Measurements from ENCODE around the gene DAB2IP.

The DAB2IP gene

GRCh38 chr9:121703014-121703734, 51.7 kb downstream of the DAB2IP start:
- no peak for DNase-seq (ENCODE audit: low spot score)

- DNase-seq (ENCODE audit: low spot score): no peak
These were observed 52.8 kb downstream of the DAB2IP start for GRCh38 chr9:121704281-121704680.

- DNase-seq (ENCODE audit: low spot score): no peak
These were observed 54.8 kb downstream of the DAB2IP start for GRCh38 chr9:121706149-121706750.

DNA sequence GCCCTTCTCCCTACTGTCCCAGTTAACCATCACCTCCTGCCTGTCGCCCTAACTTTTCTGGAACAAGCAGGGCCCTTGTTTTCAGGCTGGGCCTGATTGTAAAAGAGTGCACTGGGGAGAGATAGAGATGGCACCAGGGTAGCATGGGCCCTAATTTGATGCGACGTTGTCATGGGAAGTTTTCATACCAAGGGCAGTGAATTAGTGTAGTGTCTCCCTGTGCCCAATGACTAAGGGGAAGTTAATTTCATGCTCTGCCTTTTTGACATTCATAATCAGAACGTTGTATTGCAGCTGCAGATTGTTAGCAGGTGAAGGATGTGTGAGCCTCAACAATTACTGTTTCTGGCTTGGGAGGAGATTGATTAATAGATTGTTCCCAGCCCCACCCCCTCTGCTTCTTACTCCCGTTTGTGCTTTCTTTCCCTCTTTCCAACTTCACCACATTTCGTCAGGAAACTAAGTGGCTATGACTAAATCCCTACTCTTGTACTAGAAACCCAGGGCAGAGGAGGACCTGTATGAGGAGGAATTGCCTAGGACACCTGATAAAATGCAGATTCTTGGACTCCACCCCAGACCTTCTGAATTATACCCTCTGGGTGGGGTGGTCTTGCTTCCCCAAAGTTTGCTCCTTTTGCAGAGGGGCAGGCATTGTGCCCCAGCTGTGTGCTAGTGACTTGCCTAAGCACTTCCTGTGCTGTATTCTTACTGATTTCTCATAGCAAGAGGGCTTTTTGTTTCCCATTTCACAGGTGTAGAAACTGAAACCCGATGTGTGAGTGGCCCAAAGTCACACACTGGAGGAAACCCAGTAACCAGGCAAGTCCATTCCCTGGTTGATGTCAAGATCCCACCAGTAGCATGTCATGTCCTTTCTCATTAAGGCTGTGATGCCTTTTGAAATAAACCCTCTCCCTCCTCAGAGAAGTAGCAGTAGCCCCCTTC, 56.3 kb downstream of the DAB2IP start:
- no peak for DNase-seq (ENCODE audit: low spot score)

DNA sequence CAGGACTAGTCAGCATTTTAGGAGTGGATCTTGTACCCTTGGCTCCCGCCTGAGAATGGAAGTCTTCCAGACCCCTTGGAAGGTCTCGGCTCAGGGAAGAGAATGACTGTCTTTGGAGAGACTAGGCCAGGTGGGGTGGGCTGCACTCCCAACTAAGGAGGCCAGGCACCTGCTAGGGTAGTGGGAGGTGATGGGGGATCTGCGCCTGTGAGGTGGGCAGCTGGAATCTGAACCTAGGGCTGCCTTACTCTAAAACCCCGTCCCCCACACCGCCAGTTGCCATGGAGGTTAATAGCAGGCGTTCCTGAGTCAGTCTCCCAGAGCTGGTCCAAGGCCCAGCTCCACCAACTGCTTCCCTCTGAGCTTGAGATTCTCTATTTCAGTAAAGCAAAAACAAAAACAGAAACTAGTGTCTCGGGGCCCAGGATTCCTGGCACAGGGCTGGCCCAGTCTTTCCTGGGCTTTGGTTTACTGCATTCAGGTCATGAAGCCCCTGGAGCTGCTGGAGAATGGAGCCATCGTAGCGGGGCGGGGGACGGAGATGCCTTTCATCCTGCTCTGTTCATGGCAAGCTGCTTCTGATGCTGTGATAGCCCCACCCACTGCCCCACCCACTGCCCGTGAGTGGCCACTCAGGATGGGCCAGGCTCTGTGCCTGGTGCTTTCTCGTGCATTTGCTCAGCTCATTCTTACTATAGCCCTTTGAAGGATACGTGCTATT, 57.5 kb downstream of the DAB2IP start:
- no peak for DNase-seq (ENCODE audit: low spot score)

GRCh38 chr9:121709798-121710197, 58.4 kb downstream of the DAB2IP start:
- no peak for DNase-seq (ENCODE audit: low spot score)

GRCh38 chr9:121711281-121711680, 59.8 kb downstream of the DAB2IP start:
- no peak for DNase-seq (ENCODE audit: low spot score)

- no peak for DNase-seq (ENCODE audit: low spot score)
These were observed 60.4 kb downstream of the DAB2IP start for GRCh38 chr9:121711797-121712196.

- no peak for DNase-seq (ENCODE audit: low spot score)
These were observed 62.1 kb downstream of the DAB2IP start for GRCh38 chr9:121713400-121714070.

GRCh38 chr9:121714075-121714705, 62.8 kb downstream of the DAB2IP start:
- no peak for DNase-seq (ENCODE audit: low spot score)

DNA sequence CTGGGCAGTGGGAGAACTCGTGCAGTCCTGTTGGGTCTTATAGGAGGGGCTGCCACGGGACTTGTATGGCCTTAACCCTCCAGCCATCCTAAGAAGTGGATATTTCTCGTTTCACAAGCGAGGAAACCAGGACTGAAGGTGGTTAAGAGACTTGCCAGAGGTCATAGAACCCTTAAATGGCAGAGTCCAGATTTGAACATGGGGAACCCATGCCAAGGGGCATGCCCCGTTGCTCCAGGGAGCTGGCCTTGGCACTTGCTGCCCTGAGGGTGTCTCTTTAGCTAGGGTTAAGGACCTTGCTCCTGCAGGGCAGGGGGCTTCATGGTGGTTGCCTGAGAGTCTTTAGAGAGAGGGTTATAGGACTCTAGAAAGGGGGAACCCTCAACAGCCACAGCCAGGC, 63.4 kb downstream of the DAB2IP start:
- DNase-seq (ENCODE audit: low spot score): no peak

- no peak for DNase-seq (ENCODE audit: low spot score)
These were observed 65.9 kb downstream of the DAB2IP start for GRCh38 chr9:121717141-121717991.

GRCh38 chr9:121718084-121718483, 66.7 kb downstream of the DAB2IP start:
- no peak for DNase-seq (ENCODE audit: low spot score)

- DNase-seq (ENCODE audit: low spot score): no peak
These were observed 67.1 kb downstream of the DAB2IP start for GRCh38 chr9:121718501-121718900.

DNA sequence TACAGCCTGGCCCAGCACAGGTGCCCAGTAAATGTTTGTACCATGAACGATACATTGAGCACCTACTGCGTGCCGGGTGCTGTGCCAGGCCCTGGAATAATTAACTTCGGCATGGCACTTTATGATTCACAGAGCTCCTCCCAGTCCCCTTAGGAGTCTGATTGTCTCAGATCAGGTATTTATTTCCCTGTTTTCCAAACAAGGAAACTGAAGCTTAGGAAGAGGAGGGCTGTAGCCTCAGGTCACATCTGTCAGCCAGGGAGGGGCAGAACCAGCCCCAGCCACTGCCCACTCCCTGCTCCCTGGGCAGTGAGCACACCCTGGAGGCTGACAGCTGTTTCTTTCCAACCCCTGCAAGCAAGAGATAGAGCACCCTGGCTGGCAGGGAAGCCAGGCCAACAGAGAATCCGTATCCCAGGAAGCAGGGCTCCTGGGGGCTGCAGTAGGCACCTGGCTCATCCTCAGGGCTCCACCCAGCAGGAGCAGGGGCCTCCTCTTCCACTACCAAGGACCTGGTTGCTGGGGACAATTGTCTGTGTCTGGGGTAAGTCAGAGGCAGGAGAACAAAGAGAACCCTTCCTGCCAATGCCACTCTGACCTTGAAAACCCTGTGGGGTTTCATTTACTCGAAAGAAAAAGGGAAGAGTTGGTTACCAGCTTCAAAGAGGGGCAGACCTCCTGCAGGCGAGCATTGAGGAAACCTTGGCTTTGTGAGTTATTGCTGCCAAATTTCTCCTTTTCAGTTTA, 69.0 kb downstream of the DAB2IP start:
- no peak for DNase-seq (ENCODE audit: low spot score)

DNA sequence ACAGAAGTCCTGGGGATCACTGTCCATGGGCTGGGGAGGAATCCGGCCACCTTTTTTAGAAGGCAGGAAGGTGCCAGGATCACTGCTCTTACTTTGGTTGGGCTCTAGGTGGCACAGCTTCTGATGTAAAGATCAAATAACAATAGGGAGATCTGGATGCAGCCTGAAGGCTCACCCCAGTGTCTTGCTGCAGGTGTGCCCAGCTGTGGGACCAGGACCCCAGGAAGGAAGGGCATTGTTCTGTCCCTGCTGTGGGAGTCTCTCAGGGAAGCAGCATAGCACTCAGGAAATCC, 69.6 kb downstream of the DAB2IP start:
- DNase-seq (ENCODE audit: low spot score): no peak

- no peak for DNase-seq (ENCODE audit: low spot score)
These were observed 70.3 kb downstream of the DAB2IP start for GRCh38 chr9:121721770-121722169.

- DNase-seq (ENCODE audit: low spot score): peak; percentile 91
These were observed 73.8 kb downstream of the DAB2IP start for GRCh38 chr9:121725008-121725775.

Measured in hepatic stellate cell (primary cell).